Transverse colon (tissue), 4 donors: Measurements from ENCODE around the gene HOXD10.

Experiments used
- CTCF ChIP-seq, 5 experiments: fragments of 200-600 bp in 3 of 5; fragments of 450-650 bp in 2 of 5; sonication (generic) in 3 of 5; IDR thresholded peaks; 1 replicate in 2 of 5; 2 replicates in 3 of 5; pipeline ENCODE4 v1.5.1; 2016 to 2017; ENCODE audit warnings: antibody characterized with exemption in 5 of 5, inconsistent platforms in 3 of 5, mild to moderate bottlenecking in 2 of 5, moderate library complexity in 1 of 5
- EP300 ChIP-seq: sonication (generic); formaldehyde crosslinking; IDR thresholded peaks from one replicate; pipeline ENCODE4 v1.6.1; 2017; ENCODE audit warnings: antibody characterized with exemption, low read depth
- POLR2A ChIP-seq: fragments of 450-650 bp; IDR thresholded peaks from one replicate; pipeline ENCODE4 v1.6.1; 2016; ENCODE audit warnings: antibody characterized with exemption, mild to moderate bottlenecking, moderate library complexity
- POLR2AphosphoS5 ChIP-seq, 3 donors: sonication (generic); formaldehyde crosslinking; IDR thresholded peaks; one replicate each; pipeline ENCODE4 v1.6.1; 2016; ENCODE audit warnings: antibody characterized with exemption in 3 of 3

DNA sequence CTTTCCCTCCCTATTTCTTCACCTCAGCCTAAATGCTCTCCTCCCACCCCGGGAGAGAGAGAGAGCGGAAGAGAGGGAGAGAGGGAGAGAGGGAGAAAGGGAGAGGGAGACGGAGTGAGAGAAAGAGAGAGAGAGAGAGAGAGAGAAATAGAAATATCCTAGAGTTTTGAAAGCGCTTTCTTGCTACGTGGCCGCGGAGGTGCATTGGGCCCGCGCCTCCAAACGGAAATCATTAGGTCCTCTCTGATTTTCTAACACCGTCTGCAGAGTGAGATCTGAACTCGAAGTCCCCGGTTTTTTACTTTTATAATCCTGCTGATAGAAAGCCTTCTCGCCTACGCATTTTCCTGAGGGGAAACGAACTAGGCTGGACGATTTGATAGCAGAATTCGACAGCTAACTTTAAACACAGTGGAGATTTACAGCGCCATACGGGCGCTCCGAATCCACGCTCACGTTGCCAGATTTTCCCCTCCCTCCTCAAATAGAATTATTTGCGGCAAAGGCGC, 31.9 kb upstream of the HOXD10 start:
- TF ChIP-seq POLR2A (no peak), CTCF (IDR thresholded peaks at IDR 0.05) (no peak), POLR2AphosphoS5 (IDR thresholded peaks at IDR 0.05) (no peak), EP300 (no peak)
